NCI-H2107 (cell line): ENCODE results near the gene MYH9.
"Not testable (repeated sequence)": the region's sequence is repeated elsewhere in the genome, so short reads cannot be mapped to it uniquely, and the experiment has no call there.

Experiments used
- DNase-seq: peaks from one replicate; lab custom pipeline; 2025; lab: John Stamatoyannopoulos, UW

Gene MYH9

GRCh38 chr22:36267058-36267457, 120.7 kb downstream of the MYH9 start:
- no peak for DNase-seq

- DNase-seq: not testable (repeated sequence)
Measured at GRCh38 chr22:36263886-36264664, 123.7 kb downstream of the MYH9 start.

- not testable (repeated sequence) for DNase-seq
Measured at GRCh38 chr22:36263216-36263673, 124.5 kb downstream of the MYH9 start.

DNA sequence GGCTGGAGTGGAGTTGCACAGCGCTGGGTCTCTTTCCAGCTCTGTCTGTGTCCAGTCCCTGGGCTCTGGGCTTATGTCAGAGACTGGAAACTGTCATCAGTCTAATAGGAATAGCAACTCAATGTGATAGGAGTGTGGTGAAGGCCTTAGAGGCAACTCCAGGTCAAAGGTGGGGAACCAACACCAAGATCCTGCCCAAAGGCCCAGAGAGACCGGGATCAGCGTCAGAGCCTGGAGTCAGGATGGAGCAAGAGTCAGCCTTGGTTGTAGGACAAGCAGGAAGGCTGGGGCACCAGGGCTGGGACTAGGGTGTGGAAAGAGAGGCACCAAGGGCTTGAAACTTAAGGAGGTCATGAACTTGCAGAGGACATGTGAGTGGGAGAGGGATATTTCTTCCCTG, 125.5 kb downstream of the MYH9 start:
- not testable (repeated sequence) for DNase-seq

GRCh38 chr22:36261675-36262074, 126.1 kb downstream of the MYH9 start:
- DNase-seq: not testable (repeated sequence)

DNA sequence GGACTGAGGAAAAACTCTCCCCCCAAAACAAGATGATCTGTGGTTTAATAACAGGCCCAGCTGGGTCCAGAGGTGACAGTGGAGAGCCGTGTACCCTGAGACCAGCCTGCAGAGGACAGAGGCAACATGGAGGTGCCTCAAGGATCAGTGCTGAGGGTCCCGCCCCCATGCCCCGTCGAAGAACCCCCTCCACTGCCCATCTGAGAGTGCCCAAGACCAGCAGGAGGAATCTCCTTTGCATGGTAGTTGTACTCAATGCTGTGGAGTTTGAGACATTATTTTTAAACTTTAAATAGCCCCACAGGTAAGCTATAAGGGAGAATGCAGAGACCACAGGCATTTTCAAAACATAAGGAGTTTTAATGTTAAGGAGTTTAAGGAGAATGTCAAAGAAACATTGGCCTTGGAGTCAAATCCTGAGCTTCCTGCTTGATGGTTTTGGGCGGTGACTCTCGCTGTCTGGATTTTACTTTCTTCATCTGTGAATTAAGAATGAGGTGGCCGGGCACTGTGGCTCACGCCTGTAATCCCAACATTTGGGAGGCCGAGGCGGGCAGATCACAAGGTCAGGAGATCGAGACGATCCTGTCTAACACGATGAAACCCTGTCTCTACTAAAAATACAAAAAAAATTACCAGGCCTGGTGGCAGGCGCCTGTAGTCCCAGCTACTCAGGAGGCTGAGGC, 128.0 kb downstream of the MYH9 start:
- DNase-seq: no peak

- no peak for DNase-seq
Measured at GRCh38 chr22:36258701-36259614, 128.8 kb downstream of the MYH9 start.

DNA sequence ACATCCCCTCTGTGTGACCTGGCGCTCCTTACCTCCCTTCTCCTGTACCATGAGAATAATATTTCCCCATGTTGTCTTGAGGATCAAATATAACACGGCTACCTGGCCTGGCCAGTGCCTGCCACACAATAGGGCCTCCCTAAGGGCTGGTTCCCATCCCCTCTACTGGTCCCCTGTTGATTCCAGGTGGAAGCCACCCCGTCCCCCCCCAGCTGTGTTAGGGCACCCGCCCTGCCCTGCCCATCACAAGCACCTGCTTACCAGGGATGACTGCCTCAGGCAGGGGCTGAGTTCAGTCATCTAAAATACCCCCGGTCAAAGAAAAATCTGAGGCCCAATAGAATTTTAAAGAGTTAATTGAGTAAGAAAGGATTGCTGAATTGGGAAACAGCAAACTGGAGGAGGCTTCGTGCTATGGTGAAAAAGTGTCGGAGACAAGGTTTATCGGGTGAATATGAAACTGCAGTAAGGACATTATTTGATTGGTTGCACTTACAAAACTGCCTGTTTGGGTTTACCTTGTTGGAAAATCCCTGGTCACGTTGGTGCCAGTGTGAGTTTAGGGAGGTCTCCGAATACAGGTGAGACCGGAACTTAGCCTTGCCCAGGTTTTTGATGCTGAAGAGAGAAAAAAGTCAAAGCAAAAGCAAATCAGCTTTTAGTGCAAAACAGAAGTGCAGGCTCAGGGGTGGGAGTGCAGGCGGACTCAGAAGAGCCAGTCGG, 129.7 kb downstream of the MYH9 start:
- no peak for DNase-seq

DNA sequence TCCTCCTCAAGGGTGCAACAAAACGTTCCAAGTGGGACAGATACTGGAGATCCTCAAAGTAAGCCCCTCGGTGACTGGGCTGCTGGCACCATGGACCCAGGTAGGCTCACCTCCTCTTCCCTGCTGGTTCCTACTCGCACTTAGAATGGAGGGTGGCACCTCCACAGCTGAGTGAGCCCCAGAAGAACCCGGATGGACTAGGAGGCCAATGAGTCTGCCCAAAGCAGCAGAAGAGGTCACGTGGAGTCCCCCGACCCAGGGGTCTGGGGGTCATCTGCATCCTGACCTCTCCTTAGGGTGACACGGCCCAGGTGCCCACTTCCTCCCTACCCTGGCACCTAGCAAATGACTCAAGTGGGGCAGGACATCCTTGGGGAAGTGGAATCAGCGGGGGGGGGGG, 130.5 kb downstream of the MYH9 start:
- DNase-seq: no peak

DNA sequence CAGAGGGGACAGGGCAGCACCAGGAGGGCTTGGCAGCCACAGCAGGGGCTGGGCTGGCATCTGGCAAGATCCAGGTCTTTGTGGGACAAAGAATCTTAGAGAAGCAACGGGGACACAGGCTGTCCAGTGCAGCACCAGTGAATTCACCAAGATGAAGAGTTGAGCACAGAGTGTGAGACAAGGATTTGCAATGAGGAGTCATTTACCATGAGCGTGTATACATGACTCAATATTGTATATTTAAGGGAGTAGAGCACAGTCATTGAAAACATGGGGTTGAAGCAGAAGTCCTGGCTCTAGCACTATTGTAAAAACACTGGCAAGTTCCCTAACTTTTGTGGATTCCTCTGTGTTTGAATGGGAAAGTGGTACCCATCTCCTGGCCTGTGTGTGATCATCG, 131.3 kb downstream of the MYH9 start:
- no peak for DNase-seq

- not testable (repeated sequence) for DNase-seq
Measured at GRCh38 chr22:36255572-36255971, 132.2 kb downstream of the MYH9 start.

GRCh38 chr22:36253523-36254490, 134.0 kb downstream of the MYH9 start:
- DNase-seq: no peak

- no peak for DNase-seq
Measured at GRCh38 chr22:36252754-36253522, 134.8 kb downstream of the MYH9 start, which contains the start of gene APOL1. Gene APOL1 (plus strand): TSS chr22:36253133. CDS start chr22:36254956, 1,823 bp downstream.

DNA sequence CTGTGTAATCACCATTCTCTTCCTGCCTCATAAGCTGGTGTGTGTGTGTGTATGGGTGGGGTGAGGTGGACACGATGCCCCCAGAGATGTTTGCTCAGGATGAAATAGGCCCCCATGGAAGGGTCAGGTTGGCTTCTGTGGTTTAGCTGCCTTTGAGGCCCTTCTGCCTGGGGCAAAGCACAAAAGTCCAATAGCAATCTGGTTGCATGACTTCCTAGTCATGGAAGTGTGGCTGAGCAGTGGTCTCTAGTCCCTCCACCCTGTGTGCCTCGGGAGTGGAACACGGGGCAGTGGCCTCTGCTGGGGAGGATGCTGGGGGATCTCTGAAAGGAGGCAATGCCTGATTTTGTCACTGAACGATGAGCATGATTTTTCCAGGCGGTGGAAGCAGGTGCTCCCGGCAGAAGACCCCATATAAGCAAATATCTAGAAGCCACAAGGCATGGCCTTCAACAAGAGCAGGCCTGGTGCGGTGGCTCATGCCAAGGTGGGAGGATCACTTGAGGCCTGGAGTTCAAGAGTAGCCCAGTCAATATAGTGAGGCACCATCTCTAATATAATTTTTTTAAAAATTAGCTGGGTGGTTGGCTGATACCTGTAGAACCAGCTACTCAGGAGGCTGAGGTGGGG, 135.7 kb downstream of the MYH9 start:
- DNase-seq: not testable (repeated sequence)

DNA sequence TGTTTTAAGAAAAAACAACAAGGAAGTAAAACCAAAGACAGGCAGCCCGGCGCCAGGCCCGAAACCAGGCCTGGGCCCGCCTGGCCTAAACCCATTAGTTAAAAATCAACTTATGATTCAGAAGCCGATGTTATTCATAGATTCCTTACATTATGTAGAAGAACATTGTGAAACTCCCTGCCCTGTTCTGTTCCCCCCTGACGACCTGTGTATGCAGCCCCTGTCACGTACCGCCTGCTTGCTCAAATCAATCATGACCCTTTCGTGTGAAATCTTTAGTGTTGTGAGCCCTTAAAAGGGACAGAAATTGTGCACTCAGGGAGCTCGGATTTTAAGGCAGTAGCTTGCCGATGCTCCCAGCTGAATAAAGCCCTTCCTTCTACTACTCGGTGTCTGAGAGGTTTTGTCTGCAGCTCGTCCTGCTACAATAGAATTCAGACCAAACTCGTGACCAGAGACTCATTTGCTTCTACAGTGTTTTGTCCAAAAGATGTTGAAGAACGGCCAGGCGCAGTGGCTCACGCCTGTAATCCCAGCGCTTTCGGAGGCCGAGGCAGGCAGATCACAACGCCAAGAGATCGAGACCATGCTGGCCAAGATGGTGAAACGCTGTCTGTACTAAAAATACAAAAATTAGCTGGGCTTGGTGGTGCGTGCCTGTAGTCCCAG, 137.3 kb downstream of the MYH9 start:
- not testable (repeated sequence) for DNase-seq

DNA sequence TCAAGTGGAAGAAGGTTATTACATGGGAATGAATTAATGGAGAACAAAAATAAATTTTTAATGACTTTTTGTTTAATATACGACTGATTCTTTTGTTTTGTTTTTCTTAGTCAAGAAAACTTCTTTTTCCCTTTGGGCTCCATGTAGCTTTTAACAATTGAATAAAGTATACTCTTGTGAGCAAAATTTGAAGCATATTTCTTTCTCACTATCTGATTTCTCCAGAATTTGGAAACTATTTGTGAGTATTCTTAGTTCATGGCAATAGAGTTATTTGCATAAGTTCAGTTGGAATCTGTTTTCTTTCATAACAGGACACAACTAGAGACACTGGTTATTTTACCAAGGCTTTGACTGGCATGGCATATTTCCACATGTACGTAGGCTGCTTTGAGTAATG, 138.6 kb downstream of the MYH9 start:
- DNase-seq: no peak

GRCh38 chr22:36247955-36248354, 139.8 kb downstream of the MYH9 start:
- DNase-seq: no peak

GRCh38 chr22:36246718-36247117, 141.0 kb downstream of the MYH9 start:
- no peak for DNase-seq
